Heart left ventricle (tissue), 16 donors: Measurements from ENCODE around the gene SPATC1L. TPM values are rescaled to one million over a fixed set of nuclear protein-coding genes. Genes with fewer than 3 reads are reported as not detected.

Experiments
- ATAC-seq, 4 donors: fragments of 200-7000 bp; cut with Tn5 transposase; one replicate each; pipeline ENCODE4 v1.9.1; 2020 to 2022; ENCODE audit warnings: moderate library complexity in 4 of 4, mild to moderate bottlenecking in 3 of 4, moderate number of reproducible peaks in 1 of 4
- DNase-seq, 5 donors: peaks; one replicate each; pipeline ENCODE4 v3.0.0-alpha.2; 2020
- H3K27ac ChIP-seq, 12 donors: fragments of 200-600 bp; sonication (generic) in 4 of 12; one replicate each; pipeline versions ENCODE4 v1.5.0 to v1.8.0; 2016 to 2022; ENCODE audit warnings: mild to moderate bottlenecking in 2 of 12
- H3K27me3 ChIP-seq, 9 donors: fragments of 200-600 bp; sonication (generic) in 2 of 9; one replicate each; pipeline versions ENCODE4 v1.5.1 to v1.8.0; 2016 to 2022; ENCODE audit warnings: mild to moderate bottlenecking in 3 of 9
- H3K36me3 ChIP-seq, 9 donors: fragments of 200-600 bp; sonication (generic) in 2 of 9; one replicate each; pipeline versions ENCODE4 v1.5.0 to v1.8.0; 2018 to 2022; ENCODE audit warnings: mild to moderate bottlenecking in 2 of 9
- H3K4me1 ChIP-seq, 12 donors: fragments of 200-600 bp; sonication (generic) in 4 of 12; one replicate each; pipeline versions ENCODE4 v1.5.0 to v1.8.0; 2016 to 2022; ENCODE audit warnings: mild to moderate bottlenecking in 3 of 12
- H3K4me3 ChIP-seq, 12 donors: fragments of 200-600 bp; sonication (generic) in 4 of 12; one replicate each; pipeline versions ENCODE4 v1.5.0 to v1.8.0; 2017 to 2022; ENCODE audit warnings: mild to moderate bottlenecking in 9 of 12, moderate library complexity in 4 of 12
- H3K9me3 ChIP-seq, 12 donors: fragments of 200-600 bp; sonication (generic) in 4 of 12; one replicate each; pipeline versions ENCODE4 v1.5.0 to v1.8.0; 2016 to 2022; ENCODE audit warnings: mild to moderate bottlenecking in 1 of 12
- POLR2A ChIP-seq, 2 donors: fragments of 450-650 bp; IDR thresholded peaks; one replicate each; pipeline ENCODE4 v1.6.1; 2017; ENCODE audit warnings: antibody characterized with exemption in 2 of 2, mild to moderate bottlenecking in 2 of 2, moderate library complexity in 2 of 2
- WGBS, 4 donors: extraction: QIAGEN DNeasy Blood & Tissue Kit in 2 of 4; methylation state at CpG; one replicate each; pipeline versions ENCODE4 v1.1.5 to v1.1.7; 2013 to 2018; 5-methylcytosine and 5-hydroxymethylcytosine counted together
- intact Hi-C, 10 donors: fragments of 100-400 bp; cut with DNase I; formaldehyde crosslinking; loops; one replicate each; pipeline versions ENCODE4 v1.11.1 to v1.14.2; 2022
- polyA plus RNA-seq, 2 donors: library from polyadenylated mRNA; stranded (reverse); fragments of 200-250 nt; gene quantifications; one replicate each; pipeline ENCODE4 v1.2.3, GENCODE V29; 2013
- total RNA-seq, 9 donors: library from RNA; depleted of rRNA in 2 of 9; stranded (reverse); fragments of >200 nt in 2 of 9; fragmentation: NEBNext Ultra II Directional in 3 of 9; extraction: Animal tissue kit (Norgen Biotek cat#: 25700) in 3 of 9; gene quantifications; one replicate each; pipeline versions ENCODE4 v1.1.0 to v1.2.4, GENCODE V29; 2016 to 2023
- TF ChIP-seq, protein P1 (sequence below), 12 donors: fragments of 200-600 bp; sonication (generic) in 4 of 12; IDR thresholded peaks; one replicate each; pipeline versions ENCODE4 v1.5.0 to v1.8.0; 2018 to 2022; ENCODE audit warnings: antibody characterized with exemption in 12 of 12, mild to moderate bottlenecking in 5 of 12
- donor health status: ischemic (EF 13 %, LVEDD 7.1; RV severe dilation, severe dysfunction).
- donor health status: healthy with polysubstance abuse.
- donor health status: DM: no; HTN: yes; CAD: no.
- donor health status: DM: no; HTN: no; CAD: no.
- donor health status: ischemic (EF 25% LVEDD 6.9; RV normal size, moderate dysfunction).
- donor health status: ischemic (EF 25% LVEDD 5.7; RV mildly dilated, moderate dysfunction).
- donor health status: healthy.
- donor health status: DM: yes; HTN: yes; CAD: no.
- donor health status: ischemic (EF 35%, LVEDD 5.7; RV mildly dilated, moderate dysfunction).
- donor health status: nonischemic (EF 11% LVEDD 7.7; RV severe dilation, severe dysfunction).
- donor health status: DM: yes; HTN: yes; CAD: no.
- donor health status: PGD.
- donor health status: ischemic (EF 29% LVEDD 5.4; RV normal size, mild dysfunction).
- donor health status: nonischemic (EF 23%, LVEDD 6.1; RV moderate dilation, normal function).

The SPATC1L gene
- total and polyA plus RNA-seq, 11 donors: 4.9 to 16.8 (median 10.6) TPM

DNA sequence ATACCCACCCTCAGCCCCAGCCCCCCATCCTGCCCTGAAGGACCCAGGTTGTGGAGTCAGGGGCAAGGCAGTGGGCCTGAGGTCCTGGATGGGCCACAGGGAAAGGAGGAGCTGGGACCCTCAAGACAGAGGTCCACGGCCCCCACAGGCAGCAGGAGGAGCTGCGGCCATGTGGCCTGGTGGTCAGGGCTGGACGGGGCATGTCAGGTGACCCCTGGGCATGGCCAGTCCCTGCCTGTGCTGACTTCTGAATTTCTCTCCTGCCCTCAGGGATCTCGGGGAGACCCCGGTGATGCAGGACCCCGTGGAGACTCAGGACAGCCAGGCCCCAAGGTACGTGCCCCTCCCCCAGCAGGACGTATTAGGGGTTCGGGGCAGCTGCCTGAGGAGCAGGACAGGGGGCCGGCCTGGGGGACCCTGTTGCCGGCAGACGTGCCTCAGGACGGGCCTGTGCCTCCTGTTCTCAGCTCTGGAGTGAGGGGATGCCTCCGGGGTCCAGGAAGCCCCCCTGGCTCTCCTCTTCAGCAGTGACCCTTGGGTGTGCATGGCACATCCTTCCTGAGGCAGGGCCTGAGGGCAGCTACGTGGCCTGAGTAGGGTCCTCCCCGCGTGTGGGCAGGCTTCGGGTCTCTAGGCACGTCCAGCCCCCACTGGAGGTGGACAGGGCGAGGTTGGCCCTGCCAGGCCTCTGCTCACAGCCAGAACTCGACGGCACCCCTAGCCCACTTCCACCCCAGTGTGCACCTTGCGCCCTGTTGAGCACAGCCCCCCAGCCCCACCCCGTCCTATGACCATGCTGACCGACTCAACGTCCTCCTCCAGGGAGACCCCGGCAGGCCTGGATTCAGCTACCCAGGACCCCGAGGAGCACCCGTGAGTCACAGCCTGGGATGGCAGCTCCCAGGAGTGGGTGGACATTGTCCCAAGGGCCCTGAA is 62.7 kb downstream of the SPATC1L start:
- Histone ChIP-seq H3K4me3 (no peak overlapping the region), H3K27me3 (no peaks in the 10 kb centered on the region), H3K9me3 (no peaks in the 10 kb centered on the region), H3K36me3 (peaks cover 0 to 90% (median 74%) of the 10 kb centered on the region in 9 donors), H3K27ac (peak overlapping the region in 1 of 12 donors; percentile 65), H3K4me1 (no peaks in the 10 kb centered on the region)
- ATAC-seq (no peak), DNase-seq (peak; percentile 7 to 56 (median 18))
- 95% methylated on average over 10 to 29 of the region's 29 CpGs for WGBS, 4 donors
- intact Hi-C loops: no loop called here
- TF ChIP-seq, protein P1, sequence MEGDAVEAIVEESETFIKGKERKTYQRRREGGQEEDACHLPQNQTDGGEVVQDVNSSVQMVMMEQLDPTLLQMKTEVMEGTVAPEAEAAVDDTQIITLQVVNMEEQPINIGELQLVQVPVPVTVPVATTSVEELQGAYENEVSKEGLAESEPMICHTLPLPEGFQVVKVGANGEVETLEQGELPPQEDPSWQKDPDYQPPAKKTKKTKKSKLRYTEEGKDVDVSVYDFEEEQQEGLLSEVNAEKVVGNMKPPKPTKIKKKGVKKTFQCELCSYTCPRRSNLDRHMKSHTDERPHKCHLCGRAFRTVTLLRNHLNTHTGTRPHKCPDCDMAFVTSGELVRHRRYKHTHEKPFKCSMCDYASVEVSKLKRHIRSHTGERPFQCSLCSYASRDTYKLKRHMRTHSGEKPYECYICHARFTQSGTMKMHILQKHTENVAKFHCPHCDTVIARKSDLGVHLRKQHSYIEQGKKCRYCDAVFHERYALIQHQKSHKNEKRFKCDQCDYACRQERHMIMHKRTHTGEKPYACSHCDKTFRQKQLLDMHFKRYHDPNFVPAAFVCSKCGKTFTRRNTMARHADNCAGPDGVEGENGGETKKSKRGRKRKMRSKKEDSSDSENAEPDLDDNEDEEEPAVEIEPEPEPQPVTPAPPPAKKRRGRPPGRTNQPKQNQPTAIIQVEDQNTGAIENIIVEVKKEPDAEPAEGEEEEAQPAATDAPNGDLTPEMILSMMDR (IDR thresholded peaks at IDR 0.05): no peak
- TF ChIP-seq POLR2A (IDR thresholded peaks at IDR 0.05): no peak

DNA sequence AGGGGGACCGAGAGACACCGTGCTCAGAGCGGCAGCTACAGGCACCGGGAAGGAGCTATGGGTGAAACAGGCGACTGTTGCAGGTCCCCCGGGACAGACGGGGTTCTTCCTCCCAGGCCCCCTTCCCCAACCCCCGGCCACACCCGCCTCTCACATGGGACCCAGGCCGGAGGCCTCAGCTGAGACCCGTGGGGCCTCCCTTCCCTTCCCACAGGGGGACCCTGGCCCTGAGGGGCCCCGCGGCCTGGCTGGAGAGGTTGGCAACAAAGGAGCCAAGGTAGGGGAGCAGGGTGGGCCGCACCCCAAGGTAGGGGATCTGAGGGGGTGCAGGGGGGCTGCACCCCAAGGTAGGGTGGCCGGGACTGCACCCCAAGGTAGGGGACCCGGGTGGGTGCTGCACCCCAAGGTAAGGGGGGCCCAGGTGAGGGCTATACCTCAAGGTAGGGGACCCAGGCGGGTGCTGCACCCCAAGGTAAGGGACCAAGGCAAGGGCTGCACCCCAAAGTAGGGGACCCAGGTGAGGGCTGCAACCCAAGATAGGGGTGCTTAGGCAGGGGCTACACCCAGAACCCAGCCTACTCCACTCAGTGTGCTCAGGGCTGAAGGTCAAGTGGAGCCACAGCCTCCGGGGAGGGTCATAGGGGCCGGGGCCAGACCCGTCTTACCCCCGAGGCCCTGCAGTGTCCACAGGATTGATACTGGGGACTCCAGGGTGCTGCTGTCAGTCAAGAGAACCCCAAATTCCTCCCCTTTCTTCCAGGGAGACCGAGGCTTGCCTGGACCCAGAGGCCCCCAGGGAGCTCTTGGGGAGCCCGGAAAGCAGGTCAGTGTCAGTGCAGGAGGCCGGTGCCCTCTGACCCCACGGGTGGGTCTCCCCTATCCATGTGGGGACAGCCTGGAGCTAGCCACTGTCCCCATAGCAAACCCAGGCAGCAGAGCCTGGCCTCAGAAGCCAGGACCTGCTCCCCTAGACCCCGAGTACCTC is 63.7 kb downstream of the SPATC1L start:
- intact Hi-C loops: no loop called here
- WGBS, 4 donors: 87 to 93% (median 91%) methylated on average over 15 to 26 of the region's 26 CpGs

DNA sequence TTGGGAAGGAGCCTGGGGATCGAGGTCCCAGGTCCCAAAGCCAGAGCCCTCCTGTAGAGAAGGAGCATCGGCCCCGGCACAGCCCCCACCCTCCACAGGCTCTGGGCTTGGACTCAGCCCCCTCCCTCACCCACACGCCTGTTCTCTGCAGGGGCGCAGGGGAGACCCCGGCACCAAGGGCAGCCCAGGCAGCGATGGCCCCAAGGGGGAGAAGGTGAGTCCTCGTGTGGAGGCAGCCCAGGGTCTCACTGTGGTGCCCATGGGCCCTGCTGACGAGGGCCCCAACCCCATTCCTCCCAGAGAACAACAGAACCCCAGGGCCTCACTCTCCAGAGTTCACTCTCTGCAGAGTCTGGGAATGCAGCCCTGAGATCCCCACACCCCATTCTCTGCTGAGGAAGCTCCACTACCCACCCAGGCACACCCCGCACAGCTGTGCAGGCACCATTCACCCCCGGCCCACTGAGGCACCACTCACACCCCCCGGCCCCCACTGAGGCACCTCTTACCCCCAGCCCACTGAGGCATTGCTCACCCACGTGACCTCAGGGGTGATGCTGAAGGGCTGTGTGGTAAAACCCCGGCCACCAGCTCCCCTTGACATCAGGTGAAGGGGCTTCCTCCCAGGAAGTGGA is 64.5 kb downstream of the SPATC1L start:
- peak in 4 of 5 donors; percentile 9 to 66 (median 20) for DNase-seq
- Histone ChIP-seq H3K27me3 (no peaks in the 10 kb centered on the region), H3K27ac (peak overlapping the region in 1 of 12 donors; percentile 65), H3K9me3 (peaks cover 0 to 6% (median 0%) of the 10 kb centered on the region in 12 donors), H3K36me3 (peaks cover 0 to 90% (median 84%) of the 10 kb centered on the region in 9 donors), H3K4me3 (no peak overlapping the region), H3K4me1 (no peaks in the 10 kb centered on the region)
- no peak for ATAC-seq
- 71 to 92% (median 91%) methylated on average over 4 to 14 of the region's 14 CpGs for WGBS, 4 donors
- intact Hi-C loops: loop anchor here in 1 of 10 donors (10.0 kb wide), 1 partner anchor 125 kb away; no protein-coding TSS in a partner anchor
- TF ChIP-seq, protein P1 (IDR thresholded peaks at IDR 0.05): no peak
- TF ChIP-seq POLR2A (IDR thresholded peaks at IDR 0.05): no peak

More for the DNA sequence above, 63.7 kb downstream of the SPATC1L start:
- ATAC-seq: no peak
- TF ChIP-seq POLR2A (IDR thresholded peaks at IDR 0.05): no peak
- TF ChIP-seq, protein P1 (IDR thresholded peaks at IDR 0.05): no peak
- DNase-seq: peak; percentile 4 to 59 (median 19)
- H3K9me3 ChIP-seq: no peaks in the 10 kb centered on the region
- H3K36me3 ChIP-seq: peaks cover 0 to 90% (median 77%) of the 10 kb centered on the region in 9 donors
- H3K4me1 ChIP-seq: no peaks in the 10 kb centered on the region
- H3K27me3 ChIP-seq: no peaks in the 10 kb centered on the region
- peak overlapping the region in 1 of 12 donors; percentile 65 for H3K27ac ChIP-seq
- H3K4me3 ChIP-seq: no peak overlapping the region
